Stomach (tissue), 4 donors: ENCODE measurements around the gene FGGY.

ENCODE experiments used
- CTCF ChIP-seq, 7 experiments: fragments of 450-650 bp in 4 of 7; fragments of 200-600 bp in 3 of 7; sonication (generic) in 3 of 7; IDR thresholded peaks; one replicate each; pipeline ENCODE4 v1.5.1; 2016 to 2019; ENCODE audit warnings: antibody characterized with exemption in 7 of 7, control low read depth in 2 of 7, mild to moderate bottlenecking in 1 of 7
- EP300 ChIP-seq: sonication (generic); formaldehyde crosslinking; IDR thresholded peaks from one replicate; pipeline ENCODE4 v1.6.1; 2017; ENCODE audit warnings: antibody characterized with exemption
- POLR2A ChIP-seq, 4 donors: fragments of 450-650 bp; IDR thresholded peaks; one replicate each; pipeline ENCODE4 v1.6.1; 2016; ENCODE audit warnings: antibody characterized with exemption in 4 of 4, control low read depth in 2 of 4, mild to moderate bottlenecking in 1 of 4, moderate library complexity in 1 of 4
- POLR2AphosphoS5 ChIP-seq, 3 donors: sonication (generic); formaldehyde crosslinking; IDR thresholded peaks; one replicate each; pipeline ENCODE4 v1.6.1; 2016; ENCODE audit warnings: antibody characterized with exemption in 3 of 3

GRCh38 chr1:59640851-59641250 lies 344.0 kb downstream of the FGGY start:
- TF ChIP-seq CTCF (IDR thresholded peaks at IDR 0.05), result no peak
- TF ChIP-seq POLR2AphosphoS5 (IDR thresholded peaks at IDR 0.05), result no peak
- TF ChIP-seq EP300, result no peak
- no peak for TF ChIP-seq POLR2A (IDR thresholded peaks at IDR 0.05)
